Type B pancreatic cell (in vitro differentiated cells): Measurements from ENCODE around the gene ACTL8. TPM values are rescaled to one million over a fixed set of nuclear protein-coding genes. Genes with fewer than 3 reads are reported as not detected.

Experiments
- DNase-seq: peaks from one replicate; pipeline ENCODE4 v3.0.0; 2021; ENCODE audit warnings: mixed read lengths; ENCODE audit not compliant: unreplicated experiment; ENCODE audit errors: extremely low spot score
- H3K27ac Mint-ChIP-seq: 2 replicates; pipeline ENCODE4 v1.8.0; 2021; ENCODE audit warnings: mild to moderate bottlenecking, mixed read lengths
- H3K27me3 Mint-ChIP-seq: 2 replicates; pipeline ENCODE4 v1.8.0; 2021; ENCODE audit warnings: mixed read lengths
- H3K36me3 Mint-ChIP-seq: 2 replicates; pipeline ENCODE4 v1.8.0; 2021; ENCODE audit warnings: mixed read lengths
- H3K4me1 Mint-ChIP-seq: one replicate; pipeline ENCODE4 v1.8.0; 2021; ENCODE audit warnings: mixed read lengths; ENCODE audit not compliant: unreplicated experiment
- H3K4me3 Mint-ChIP-seq: 2 replicates; pipeline ENCODE4 v1.8.0; 2021; ENCODE audit warnings: mild to moderate bottlenecking, mixed read lengths
- H3K9me3 Mint-ChIP-seq: 2 replicates; pipeline ENCODE4 v1.8.0; 2021; ENCODE audit warnings: mixed read lengths
- CTCF ChIP-seq: fragments of 200-600 bp; sonication (generic); conservative IDR thresholded peaks from 2 replicates; pipeline ENCODE4 v1.5.0; 2021; ENCODE audit warnings: antibody characterized with exemption, mild to moderate bottlenecking
- total RNA-seq: library from RNA; stranded (reverse); gene quantifications from 2 replicates; pipeline ENCODE4 v1.2.1, GENCODE V29; 2021; ENCODE audit warnings: low replicate concordance

The ACTL8 gene
- total RNA-seq, 1 donor from 2014 or later, result 0.22 TPM

DNA sequence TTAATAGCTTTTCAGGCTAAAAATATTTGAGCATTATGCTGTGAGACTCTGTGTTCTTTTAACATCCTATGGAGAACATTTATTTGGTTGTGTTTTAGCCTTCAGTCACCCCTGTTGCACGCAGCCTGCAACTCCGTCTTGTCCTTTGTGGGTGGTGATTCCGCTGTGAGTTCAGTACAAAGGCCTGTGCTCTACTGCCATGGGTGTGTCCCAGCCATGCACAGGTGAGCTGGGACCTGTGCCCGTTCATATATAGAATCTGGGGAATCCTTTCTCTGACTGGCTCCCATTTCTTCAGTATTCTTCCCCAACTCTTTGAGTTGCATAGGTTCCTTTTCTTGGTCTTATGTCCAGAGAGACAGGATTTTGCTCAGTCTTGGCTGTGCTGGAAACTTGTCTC is 61.4 kb downstream of the ACTL8 start:
- no peak for TF ChIP-seq CTCF
- no peaks in the 10 kb centered on the region for H3K9me3 Mint-ChIP-seq
- H3K27ac Mint-ChIP-seq, result no peak overlapping the region
- H3K27me3 Mint-ChIP-seq, result peaks cover 59% of the 10 kb centered on the region
- H3K36me3 Mint-ChIP-seq, result no peaks in the 10 kb centered on the region
- no peaks in the 10 kb centered on the region for H3K4me1 Mint-ChIP-seq
- no peak for DNase-seq
- H3K4me3 Mint-ChIP-seq, result no peak overlapping the region

DNA sequence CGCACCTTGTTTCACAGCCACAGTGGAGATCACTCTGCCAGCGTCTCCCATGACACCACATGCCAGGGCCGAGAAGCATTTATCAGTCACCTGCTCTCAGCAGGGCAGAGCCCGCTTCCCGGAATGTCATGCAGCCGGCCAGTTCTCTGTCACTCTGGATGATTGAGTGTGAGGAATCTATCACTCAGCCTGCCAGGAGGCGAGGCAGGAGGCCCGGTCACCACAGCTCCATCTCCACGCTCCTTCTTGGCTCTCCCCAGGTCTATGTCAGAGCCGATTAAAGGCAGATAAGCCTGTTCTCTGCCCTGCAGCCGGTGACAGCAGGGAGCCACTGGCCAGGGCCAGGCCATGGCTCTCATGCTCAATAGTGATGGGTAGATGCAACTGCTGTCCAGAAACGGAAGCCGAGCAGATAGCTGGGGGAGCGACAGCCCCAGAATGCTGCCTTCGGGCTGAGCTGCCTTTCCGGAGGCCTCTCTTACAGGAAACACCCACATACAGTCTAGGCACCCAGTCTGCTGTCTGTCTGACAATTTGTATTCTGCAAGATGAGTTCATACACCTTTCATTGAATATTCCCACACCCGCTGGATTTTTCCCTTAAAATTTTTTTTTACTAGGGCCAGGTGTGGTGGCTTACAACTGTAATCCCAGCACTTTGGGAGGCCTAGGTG is 64.1 kb downstream of the ACTL8 start:
- no peaks in the 10 kb centered on the region for H3K4me1 Mint-ChIP-seq
- no peak overlapping the region for H3K4me3 Mint-ChIP-seq
- H3K27ac Mint-ChIP-seq, result no peak overlapping the region
- no peak for DNase-seq
- no peaks in the 10 kb centered on the region for H3K36me3 Mint-ChIP-seq
- peaks cover 69% of the 10 kb centered on the region for H3K27me3 Mint-ChIP-seq
- no peak for TF ChIP-seq CTCF
- H3K9me3 Mint-ChIP-seq, result no peaks in the 10 kb centered on the region

- Mint-ChIP-seq H3K36me3 (no peaks in the 10 kb centered on the region), H3K4me3 (no peak overlapping the region), H3K4me1 (no peaks in the 10 kb centered on the region), H3K9me3 (no peaks in the 10 kb centered on the region), H3K27me3 (peaks cover 69% of the 10 kb centered on the region), H3K27ac (no peak overlapping the region)
- no peak for TF ChIP-seq CTCF
- DNase-seq, result no peak
Measured at GRCh38 chr1:17820198-17820597, 65.1 kb downstream of the ACTL8 start.

DNA sequence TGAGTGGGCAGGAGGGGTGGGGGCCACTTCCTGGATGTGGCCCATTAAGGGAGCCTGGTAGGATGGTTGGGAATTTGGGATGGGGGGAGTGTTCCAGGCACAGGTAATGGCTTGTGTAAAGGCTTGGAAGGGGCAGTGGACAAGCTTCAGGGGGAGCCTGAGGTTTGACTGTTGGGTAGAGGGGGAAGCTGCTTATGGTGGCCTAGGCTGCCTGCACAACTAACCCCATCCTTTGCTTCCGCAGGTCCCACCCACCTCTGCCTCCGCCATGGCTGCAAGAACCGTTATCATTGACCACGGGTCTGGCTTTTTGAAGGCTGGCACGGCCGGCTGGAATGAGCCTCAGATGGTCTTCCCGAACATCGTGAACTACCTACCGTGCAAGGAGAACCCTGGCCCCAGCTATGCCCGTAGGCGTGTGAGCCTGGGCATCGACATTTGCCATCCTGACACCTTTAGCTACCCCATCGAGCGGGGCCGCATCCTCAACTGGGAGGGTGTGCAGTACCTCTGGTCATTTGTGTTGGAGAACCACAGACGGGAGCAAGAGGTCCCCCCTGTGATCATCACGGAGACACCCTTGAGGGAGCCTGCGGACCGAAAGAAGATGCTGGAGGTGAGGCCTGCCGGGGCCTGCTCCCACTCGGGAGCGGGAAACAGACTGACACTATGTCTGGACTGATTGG is 67.8 kb downstream of the ACTL8 start:
- no peaks in the 10 kb centered on the region for H3K4me1 Mint-ChIP-seq
- no peaks in the 10 kb centered on the region for H3K36me3 Mint-ChIP-seq
- no peaks in the 10 kb centered on the region for H3K9me3 Mint-ChIP-seq
- H3K4me3 Mint-ChIP-seq, result no peak overlapping the region
- H3K27me3 Mint-ChIP-seq, result peaks cover 68% of the 10 kb centered on the region
- no peak for TF ChIP-seq CTCF
- DNase-seq, result no peak
- no peak overlapping the region for H3K27ac Mint-ChIP-seq

- Mint-ChIP-seq H3K27ac (no peak overlapping the region), H3K9me3 (no peaks in the 10 kb centered on the region), H3K4me3 (no peak overlapping the region), H3K36me3 (no peaks in the 10 kb centered on the region), H3K4me1 (no peaks in the 10 kb centered on the region), H3K27me3 (peaks cover 60% of the 10 kb centered on the region)
- TF ChIP-seq CTCF, result no peak
- DNase-seq, result no peak
Measured at GRCh38 chr1:17825273-17826164, 70.4 kb downstream of the ACTL8 start.
